ENCODE results near the gene PKD2. TPM values are rescaled to one million over a fixed set of nuclear protein-coding genes. Genes with fewer than 3 reads are reported as not detected.

Gene PKD2
- total RNA-seq, 1 experiment from 2014 or later, result 38.4 TPM

DNA sequence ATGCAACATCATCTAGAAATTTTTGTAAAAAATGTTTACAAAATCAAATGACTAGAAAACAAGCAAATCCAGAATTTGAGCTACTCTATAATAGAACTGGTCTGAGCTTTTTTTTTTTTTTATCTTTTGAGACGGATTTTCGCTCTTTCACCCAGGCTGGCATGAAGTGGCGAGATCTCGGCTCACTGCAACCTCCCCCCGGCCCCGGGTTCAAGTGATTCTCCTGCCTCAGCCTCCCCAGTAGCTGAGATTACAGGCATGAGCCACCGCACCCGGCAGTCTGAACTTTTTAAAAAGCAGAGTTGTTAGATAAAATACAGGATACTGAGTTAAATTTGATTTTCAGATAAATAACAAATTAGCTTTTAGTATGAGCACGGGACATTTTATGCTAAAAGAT lies 20.9 kb upstream of the PKD2 start:
- Histone ChIP-seq H3K4ac (ENCODE audit: low read depth, low read length) (no peak overlapping the region), H3K4me1 (ENCODE audit: insufficient read depth, low read length) (no peaks in the 10 kb centered on the region; the same call in 1 of the 2 replicates), H3K27ac (ENCODE audit: insufficient read length, low read depth, low read length) (no peak overlapping the region), H4K20me1 (ENCODE audit: control insufficient read depth, insufficient read depth, insufficient read length) (no peaks in the 10 kb centered on the region), H3K56ac (ENCODE audit: insufficient read length, low read depth, low read length) (no peak overlapping the region), H4K91ac (ENCODE audit: insufficient read length, low read depth, low read length) (no peak overlapping the region), H3K9me3 (ENCODE audit: control insufficient read depth, low read depth, low read length) (no peaks in the 10 kb centered on the region), H2BK120ac (ENCODE audit: low read depth, low read length, poor library complexity, severe bottlenecking) (no peak overlapping the region), H3K14ac (ENCODE audit: insufficient read depth, low read length) (no peak overlapping the region), H3K79me2 (ENCODE audit: insufficient read depth, low read length) (no peaks in the 10 kb centered on the region), H2BK15ac (ENCODE audit: low read depth, low read length) (no peak overlapping the region), H2BK12ac (ENCODE audit: insufficient read length, low read depth, low read length) (no peak overlapping the region), H3T11ph (ENCODE audit: low read length) (no peak overlapping the region), H4K5ac (ENCODE audit: insufficient read length, low read depth, low read length) (no peak overlapping the region), H3K9ac (ENCODE audit: extremely low read depth, insufficient read length, low read length) (no peak overlapping the region), H4K8ac (replicated peaks; ENCODE audit: insufficient read length, low read depth, low read length) (no peak overlapping the region), H3K4me2 (ENCODE audit: insufficient read depth, insufficient read length, low read length) (no peak overlapping the region), H2BK20ac (ENCODE audit: low read depth, low read length, poor library complexity, severe bottlenecking) (no peak overlapping the region), H2BK5ac (ENCODE audit: insufficient read length, low read length) (no peak overlapping the region), H3K23me2 (ENCODE audit: insufficient read length, low read depth, low read length, poor library complexity, severe bottlenecking) (no peaks in the 10 kb centered on the region), H2AK5ac (ENCODE audit: insufficient read length, low read length) (no peak overlapping the region), H2AFZ (ENCODE audit: low read length) (no peak overlapping the region), H3K27me3 (ENCODE audit: insufficient read depth, low read length) (no peaks in the 10 kb centered on the region), H3K18ac (ENCODE audit: insufficient read length, low read depth, low read length) (no peak overlapping the region), H3K23ac (ENCODE audit: insufficient read length, low read depth, low read length) (no peak overlapping the region), H3K79me1 (ENCODE audit: insufficient read depth, low read depth, low read length, poor library complexity, severe bottlenecking) (no peaks in the 10 kb centered on the region)
- Mint-ChIP-seq H3K27ac (no peak overlapping the region), H3K9me3 (no peaks in the 10 kb centered on the region), H3K4me3 (no peak overlapping the region), H3K36me3 (ENCODE audit: insufficient read depth in 1 of 3, low read depth in 3 of 3) (peaks cover 0 to 6% (median under 1%) of the 10 kb centered on the region in 3 experiments; a peak in 4 of 7 replicates), H3K27me3 (ENCODE audit: low read depth) (no peaks in the 10 kb centered on the region), H3K4me1 (peaks cover 5% of the 10 kb centered on the region in 2 experiments)
- TF ChIP-seq, protein P1, sequence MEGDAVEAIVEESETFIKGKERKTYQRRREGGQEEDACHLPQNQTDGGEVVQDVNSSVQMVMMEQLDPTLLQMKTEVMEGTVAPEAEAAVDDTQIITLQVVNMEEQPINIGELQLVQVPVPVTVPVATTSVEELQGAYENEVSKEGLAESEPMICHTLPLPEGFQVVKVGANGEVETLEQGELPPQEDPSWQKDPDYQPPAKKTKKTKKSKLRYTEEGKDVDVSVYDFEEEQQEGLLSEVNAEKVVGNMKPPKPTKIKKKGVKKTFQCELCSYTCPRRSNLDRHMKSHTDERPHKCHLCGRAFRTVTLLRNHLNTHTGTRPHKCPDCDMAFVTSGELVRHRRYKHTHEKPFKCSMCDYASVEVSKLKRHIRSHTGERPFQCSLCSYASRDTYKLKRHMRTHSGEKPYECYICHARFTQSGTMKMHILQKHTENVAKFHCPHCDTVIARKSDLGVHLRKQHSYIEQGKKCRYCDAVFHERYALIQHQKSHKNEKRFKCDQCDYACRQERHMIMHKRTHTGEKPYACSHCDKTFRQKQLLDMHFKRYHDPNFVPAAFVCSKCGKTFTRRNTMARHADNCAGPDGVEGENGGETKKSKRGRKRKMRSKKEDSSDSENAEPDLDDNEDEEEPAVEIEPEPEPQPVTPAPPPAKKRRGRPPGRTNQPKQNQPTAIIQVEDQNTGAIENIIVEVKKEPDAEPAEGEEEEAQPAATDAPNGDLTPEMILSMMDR (conservative IDR thresholded peaks at IDR 0.05), result no peak
- DNase-seq, result no peak
- no CpG with 5 or more reads among the region's 9 CpGs for WGBS (ENCODE audit: extremely low coverage, insufficient read length, low lambda C conversion rate)
